Skeletal muscle cell (primary cell): Measurements from ENCODE around the gene ZNF607.
A peak's percentile ranks its signal among the peaks of the same experiment; 100 is the strongest.

ENCODE experiments used
- DNase-seq: peaks from one replicate; pipeline ENCODE4 v3.0.0-alpha.2; 2010; ENCODE audit warnings: low read depth
- H3K4me3 ChIP-seq: 2 replicates; pipeline ENCODE4 v1.5.1; 2011; ENCODE audit warnings: low read depth, mild to moderate bottlenecking, control low read depth, low read length, moderate library complexity

Gene ZNF607

GRCh38 chr19:37654629-37655300 lies 64.8 kb downstream of the ZNF607 start:
- DNase-seq: no peak
- peak overlapping the region; percentile 90 for H3K4me3 ChIP-seq

- DNase-seq: no peak
- peak overlapping the region; percentile 90 for H3K4me3 ChIP-seq
Observed at GRCh38 chr19:37654118-37654517, 65.4 kb downstream of the ZNF607 start.
